OCI-LY1 (cell line): ENCODE measurements around the gene MUC5AC.

Experiments used
- H2AFZ ChIP-seq: fragments of 200-600 bp; sonication (generic), shearing (Covaris generic); 2 replicates; pipeline ENCODE4 v1.6.0; 2014; ENCODE audit warnings: antibody characterized with exemption, mild to moderate bottlenecking, low read length
- H3F3A ChIP-seq: fragments of 200-600 bp; sonication (generic), shearing (Covaris generic); 2 replicates; pipeline ENCODE4 v1.6.0; 2014; ENCODE audit warnings: mild to moderate bottlenecking, antibody characterized with exemption, low read length, moderate library complexity; ENCODE audit not compliant: insufficient read depth
- H3K27ac ChIP-seq: fragments of 200-600 bp; sonication (generic); 2 replicates; pipeline ENCODE4 v1.5.1; 2014; ENCODE audit warnings: low read length, mixed run types, mild to moderate bottlenecking, low read depth; ENCODE audit not compliant: poor library complexity, severe bottlenecking
- H3K27me3 ChIP-seq: fragments of 200-600 bp; sonication (generic); 2 replicates; pipeline ENCODE4 v1.6.0; 2014; ENCODE audit warnings: antibody characterized with exemption, mild to moderate bottlenecking, low read length, moderate library complexity; ENCODE audit not compliant: insufficient read depth
- H3K36me3 ChIP-seq: fragments of 200-600 bp; sonication (generic); 2 replicates; pipeline ENCODE4 v1.6.1; 2014; ENCODE audit warnings: mild to moderate bottlenecking, antibody characterized with exemption, low read length, moderate library complexity, mixed read lengths; ENCODE audit not compliant: insufficient read depth
- H3K4me1 ChIP-seq: fragments of 200-600 bp; sonication (generic); 2 replicates; pipeline ENCODE4 v1.5.1; 2014; ENCODE audit warnings: mild to moderate bottlenecking, low read length, moderate library complexity; ENCODE audit not compliant: insufficient read depth, severe bottlenecking
- H3K4me2 ChIP-seq: fragments of 200-600 bp; sonication (generic), shearing (Covaris generic); 2 replicates; pipeline ENCODE4 v1.6.1; 2014; ENCODE audit warnings: low read length
- H3K4me3 ChIP-seq: fragments of 200-600 bp; sonication (generic); 2 replicates; pipeline ENCODE4 v1.5.1; 2014; ENCODE audit warnings: low read length, low read depth, mild to moderate bottlenecking, mixed read lengths; ENCODE audit not compliant: poor library complexity, severe bottlenecking
- H3K79me2 ChIP-seq: fragments of 200-600 bp; shearing (Covaris generic); 2 replicates; pipeline ENCODE4 v1.6.1; 2016; ENCODE audit warnings: mixed run types, low read length, mixed read lengths; ENCODE audit not compliant: insufficient read depth
- H3K9ac ChIP-seq: fragments of 200-600 bp; sonication (generic), shearing (Covaris generic); 2 replicates; pipeline ENCODE4 v1.6.1; 2014; ENCODE audit warnings: mild to moderate bottlenecking, low read length, mixed read lengths
- H3K9me2 ChIP-seq: fragments of 200-600 bp; sonication (generic), shearing (Covaris generic); 2 replicates; pipeline ENCODE4 v1.6.1; 2014; ENCODE audit warnings: low read depth, mild to moderate bottlenecking, low read length, mixed read lengths
- H3K9me3 ChIP-seq: fragments of 200-600 bp; shearing (Covaris generic); 2 replicates; pipeline ENCODE4 v1.6.1; 2014; ENCODE audit warnings: low read length, mixed read lengths
- H4K20me1 ChIP-seq: fragments of 200-600 bp; sonication (generic), shearing (Covaris generic); 2 replicates; pipeline ENCODE4 v1.6.0; 2016; ENCODE audit warnings: mild to moderate bottlenecking, low read length; ENCODE audit not compliant: insufficient read depth
- CTCF ChIP-seq: fragments of 200-600 bp; sonication (generic), shearing (Covaris generic); IDR thresholded peaks from 2 replicates; pipeline ENCODE4 v1.5.1; 2017; ENCODE audit warnings: mild to moderate bottlenecking, antibody characterized with exemption, low read length, moderate library complexity, mixed read lengths
- EZH2 ChIP-seq: fragments of 200-600 bp; sonication (generic), shearing (Covaris generic); IDR thresholded peaks from 2 replicates; pipeline ENCODE4 v1.8.0; 2017; ENCODE audit warnings: borderline replicate concordance, mixed run types, mild to moderate bottlenecking, antibody characterized with exemption, low read length, moderate library complexity, mixed read lengths

The MUC5AC gene

GRCh38 chr11:1229471-1230120 lies 71.8 kb downstream of the MUC5AC start:
- Histone ChIP-seq H3K4me1 (no peaks in the 10 kb centered on the region), H3K9me2 (no peaks in the 10 kb centered on the region), H3F3A (no peaks in the 10 kb centered on the region), H3K4me2 (no peak overlapping the region), H3K9me3 (no peaks in the 10 kb centered on the region), H2AFZ (no peak overlapping the region), H3K27ac (no peak overlapping the region), H3K9ac (no peak overlapping the region), H4K20me1 (no peaks in the 10 kb centered on the region), H3K4me3 (no peak overlapping the region), H3K79me2 (no peaks in the 10 kb centered on the region), H3K27me3 (no peaks in the 10 kb centered on the region), H3K36me3 (no peaks in the 10 kb centered on the region)
- TF ChIP-seq EZH2 (no peak), CTCF (no peak)

- H3K27me3 ChIP-seq: no peaks in the 10 kb centered on the region
- no peaks in the 10 kb centered on the region for H3K4me1 ChIP-seq
- H3K27ac ChIP-seq: no peak overlapping the region
Measured at GRCh38 chr11:1230121-1230455, 72.3 kb downstream of the MUC5AC start.

GRCh38 chr11:1230456-1231395 lies 73.0 kb downstream of the MUC5AC start:
- no peaks in the 10 kb centered on the region for H3K9me2 ChIP-seq
- H3K27ac ChIP-seq: no peak overlapping the region
- H3K4me3 ChIP-seq: no peak overlapping the region
- H2AFZ ChIP-seq: no peak overlapping the region
- H4K20me1 ChIP-seq: no peaks in the 10 kb centered on the region
- no peaks in the 10 kb centered on the region for H3K36me3 ChIP-seq
- no peaks in the 10 kb centered on the region for H3F3A ChIP-seq
- TF ChIP-seq CTCF (no peak), EZH2 (no peak)
- no peaks in the 10 kb centered on the region for H3K4me1 ChIP-seq
- H3K9ac ChIP-seq: no peak overlapping the region
- H3K79me2 ChIP-seq: no peaks in the 10 kb centered on the region
- H3K27me3 ChIP-seq: no peaks in the 10 kb centered on the region
- no peak overlapping the region for H3K4me2 ChIP-seq
- H3K9me3 ChIP-seq: no peaks in the 10 kb centered on the region

More at GRCh38 chr11:1230121-1230455, 72.3 kb downstream of the MUC5AC start:
- no peak for TF ChIP-seq EZH2
- no peak for TF ChIP-seq CTCF
- Histone ChIP-seq H3K9me3 (no peaks in the 10 kb centered on the region), H4K20me1 (no peaks in the 10 kb centered on the region), H3K4me3 (no peak overlapping the region), H3F3A (no peaks in the 10 kb centered on the region), H3K9ac (no peak overlapping the region), H3K9me2 (no peaks in the 10 kb centered on the region), H3K4me2 (no peak overlapping the region), H3K79me2 (no peaks in the 10 kb centered on the region), H3K36me3 (no peaks in the 10 kb centered on the region), H2AFZ (no peak overlapping the region)
